Activated CD8-positive, alpha-beta memory T cell treated with anti-CD3 and anti-CD28 coated beads for 24 hours (primary cell): ENCODE results near the gene ALDH1A1.

Source experiments
- DNase-seq: peaks from one replicate; pipeline ENCODE4 v3.0.0-alpha.2; 2020

The ALDH1A1 gene

GRCh38 chr9:72952914-72953313 lies at the start of gene ALDH1A1:
TSS of gene ALDH1A1 (minus strand) at chr9:72953053. CDS start at chr9:72953000, 53 bp downstream.
- DNase-seq: no peak

- no peak for DNase-seq
Observed at GRCh38 chr9:73001860-73002259, 49.0 kb upstream of the ALDH1A1 start.

GRCh38 chr9:72998363-72998762 lies 45.5 kb upstream of the ALDH1A1 start:
- no peak for DNase-seq

- no peak for DNase-seq
Observed at GRCh38 chr9:72997387-72997995, 44.6 kb upstream of the ALDH1A1 start.

- DNase-seq: no peak
Observed at GRCh38 chr9:72996684-72997314, 43.9 kb upstream of the ALDH1A1 start.

- no peak for DNase-seq
Observed at GRCh38 chr9:72996114-72996513, 43.3 kb upstream of the ALDH1A1 start.

- DNase-seq: no peak
Observed at GRCh38 chr9:72995131-72996024, 42.5 kb upstream of the ALDH1A1 start.

GRCh38 chr9:72991772-72992171 lies 38.9 kb upstream of the ALDH1A1 start:
- DNase-seq: no peak

- DNase-seq: no peak
Observed at GRCh38 chr9:72990397-72991182, 37.7 kb upstream of the ALDH1A1 start.

GRCh38 chr9:72986522-72987116 lies 33.8 kb upstream of the ALDH1A1 start:
- DNase-seq: no peak

- no peak for DNase-seq
Observed at GRCh38 chr9:72985746-72986145, 32.9 kb upstream of the ALDH1A1 start.

GRCh38 chr9:72984991-72985390 lies 32.1 kb upstream of the ALDH1A1 start:
- DNase-seq: no peak

GRCh38 chr9:72984226-72984947 lies 31.5 kb upstream of the ALDH1A1 start:
- no peak for DNase-seq

- DNase-seq: no peak
Observed at GRCh38 chr9:72983512-72984225, 30.8 kb upstream of the ALDH1A1 start.

- DNase-seq: no peak
Observed at GRCh38 chr9:72983056-72983455, 30.2 kb upstream of the ALDH1A1 start.

- DNase-seq: no peak
Observed at GRCh38 chr9:72982146-72982799, 29.4 kb upstream of the ALDH1A1 start.

GRCh38 chr9:72981433-72981832 lies 28.6 kb upstream of the ALDH1A1 start:
- no peak for DNase-seq

- DNase-seq: no peak
Observed at GRCh38 chr9:72980600-72981265, 27.9 kb upstream of the ALDH1A1 start.

GRCh38 chr9:72980183-72980582 lies 27.3 kb upstream of the ALDH1A1 start:
- DNase-seq: no peak
